PC-9 (cell line): Measurements from ENCODE around the gene ABHD5. TPM values are rescaled to one million over a fixed set of nuclear protein-coding genes. Genes with fewer than 3 reads are reported as not detected.

ENCODE experiments used
- BruUV-seq: library from RNA; stranded (reverse); fragments of 400-500 nt; replicated peaks from 2 replicates; lab custom pipeline; 2021; lab: Mats Ljungman, UMichigan
- CTCF ChIA-PET: fragments of 300-600 bp; sonication (Branson Sonifier 250); formaldehyde crosslinking; loops from one replicate; lab custom pipeline; 2022; ENCODE audit warnings: antibody characterized with exemption; lab: Charles Lee
- POLR2A ChIA-PET: fragments of 300-600 bp; sonication (Branson Sonifier 250); formaldehyde crosslinking; loops from one replicate; lab custom pipeline; 2022; ENCODE audit warnings: antibody characterized with exemption; ENCODE audit not compliant: unreplicated experiment; lab: Charles Lee
- DNase-seq, 2 experiments: peaks; one replicate each; pipeline versions ENCODE4 v3.0.0 to v3.0.0-alpha.2; 2015 to 2022; ENCODE audit warnings: mixed read lengths in 1 of 2
- H2AFZ ChIP-seq: fragments of 200-600 bp; sonication (generic); 2 replicates; pipeline ENCODE4 v1.8.1; 2017; ENCODE audit warnings: antibody characterized with exemption
- H3F3A ChIP-seq: fragments of 200-600 bp; sonication (generic); 2 replicates; pipeline ENCODE4 v1.8.1; 2017; ENCODE audit warnings: antibody characterized with exemption, mild to moderate bottlenecking, low read depth; ENCODE audit not compliant: insufficient read depth
- H3K27ac ChIP-seq: fragments of 200-600 bp; sonication (generic); 2 replicates; pipeline ENCODE4 v1.6.1; 2016; ENCODE audit warnings: mixed run types
- H3K27me3 ChIP-seq: fragments of 200-600 bp; sonication (generic); 2 replicates; pipeline ENCODE4 v1.6.1; 2016; ENCODE audit warnings: low read depth, mixed run types; ENCODE audit not compliant: insufficient read depth
- H3K36me3 ChIP-seq: fragments of 200-600 bp; sonication (generic); 2 replicates; pipeline ENCODE4 v1.6.1; 2016; ENCODE audit warnings: low read depth, mixed run types
- H3K4me1 ChIP-seq: fragments of 200-600 bp; sonication (generic); replicated peaks from 2 replicates; pipeline ENCODE4 v1.6.1; 2016; ENCODE audit warnings: mixed run types; ENCODE audit not compliant: insufficient read depth
- H3K4me2 ChIP-seq: fragments of 200-600 bp; sonication (generic); 2 replicates; pipeline ENCODE4 v1.6.1; 2017; ENCODE audit warnings: mixed run types
- H3K4me3 ChIP-seq: fragments of 200-600 bp; sonication (generic); 2 replicates; pipeline ENCODE4 v1.6.1; 2016; ENCODE audit warnings: mixed run types
- H3K79me2 ChIP-seq: fragments of 200-600 bp; sonication (generic); 2 replicates; pipeline ENCODE4 v1.6.1; 2017; ENCODE audit warnings: low read depth, mixed run types
- H3K9me2 ChIP-seq: fragments of 200-600 bp; sonication (generic); 2 replicates; pipeline ENCODE4 v1.8.1; 2017; ENCODE audit warnings: mild to moderate bottlenecking; ENCODE audit not compliant: insufficient read depth
- H3K9me3 ChIP-seq: fragments of 200-600 bp; sonication (generic); 2 replicates; pipeline ENCODE4 v1.8.1; 2016; ENCODE audit warnings: low read depth; ENCODE audit not compliant: insufficient read depth
- H4K20me1 ChIP-seq: fragments of 200-600 bp; sonication (generic); 2 replicates; pipeline ENCODE4 v1.8.1; 2017; ENCODE audit not compliant: insufficient read depth
- CTCF ChIP-seq: fragments of 200-600 bp; sonication (generic); conservative IDR thresholded peaks from 2 replicates; pipeline ENCODE4 v1.6.1; 2017; ENCODE audit warnings: mixed run types, antibody characterized with exemption, mild to moderate bottlenecking, moderate library complexity
- EZH2 ChIP-seq: fragments of 200-600 bp; sonication (generic); IDR thresholded peaks from 2 replicates; pipeline ENCODE4 v1.8.0; 2017; ENCODE audit warnings: antibody characterized with exemption, low read depth
- intact Hi-C: fragments of 100-400 bp; cut with micrococcal nuclease; formaldehyde crosslinking; loops from one replicate; pipeline ENCODE4 v1.10.0; 2022; ENCODE audit not compliant: unreplicated experiment
- total RNA-seq: library from RNA; stranded (reverse); gene quantifications from 2 replicates; pipeline ENCODE4 v1.2.3, GENCODE V29; 2021

The ABHD5 gene
- total RNA-seq, 1 experiment from 2014 or later: 19.9 TPM

- POLR2A ChIA-PET: no interaction called here
These were observed 5.8 kb upstream of the ABHD5 start for GRCh38 chr3:43684944-43685343.

GRCh38 chr3:43685921-43686320, 4.8 kb upstream of the ABHD5 start:
- Histone ChIP-seq H4K20me1 (no peaks in the 10 kb centered on the region), H2AFZ (no peak overlapping the region), H3K9me3 (no peaks in the 10 kb centered on the region), H3K4me1 (peaks cover 15% of the 10 kb centered on the region), H3K4me3 (no peak overlapping the region), H3K36me3 (no peaks in the 10 kb centered on the region), H3K9me2 (no peaks in the 10 kb centered on the region), H3K27me3 (no peaks in the 10 kb centered on the region), H3F3A (peaks cover 16% of the 10 kb centered on the region), H3K4me2 (no peak overlapping the region), H3K79me2 (no peaks in the 10 kb centered on the region), H3K27ac (no peak overlapping the region)
- ChIA-PET POLR2A (no interaction called here), CTCF (no interaction called here)
- BruUV-seq: no TSS peak
- no peak for DNase-seq
- no peak for TF ChIP-seq EZH2
- intact Hi-C loops: no loop called here

More at GRCh38 chr3:43684944-43685343, 5.8 kb upstream of the ABHD5 start:
- no peaks in the 10 kb centered on the region for H3K79me2 ChIP-seq
- CTCF ChIA-PET: no interaction called here
- no peak overlapping the region for H2AFZ ChIP-seq
- H3K9me2 ChIP-seq: no peaks in the 10 kb centered on the region
- BruUV-seq: no TSS peak
- H3F3A ChIP-seq: peaks cover 11% of the 10 kb centered on the region
- no peaks in the 10 kb centered on the region for H3K36me3 ChIP-seq
- no peaks in the 10 kb centered on the region for H3K9me3 ChIP-seq
- H3K27ac ChIP-seq: no peak overlapping the region
- no peak overlapping the region for H3K4me3 ChIP-seq
- intact Hi-C loops: no loop called here
- TF ChIP-seq CTCF: no peak
- no peak for TF ChIP-seq EZH2
- no peaks in the 10 kb centered on the region for H4K20me1 ChIP-seq
- no peak overlapping the region for H3K4me2 ChIP-seq
- H3K27me3 ChIP-seq: no peaks in the 10 kb centered on the region
- peaks cover 15% of the 10 kb centered on the region for H3K4me1 ChIP-seq
- no peak for DNase-seq

GRCh38 chr3:43686333-43686699, 4.4 kb upstream of the ABHD5 start:
- CTCF ChIA-PET: no interaction called here
- Histone ChIP-seq H3K27ac (no peak overlapping the region), H3K4me3 (no peak overlapping the region), H3K27me3 (no peaks in the 10 kb centered on the region), H3K4me1 (peaks cover 15% of the 10 kb centered on the region), H3F3A (peaks cover 16% of the 10 kb centered on the region), H3K9me2 (no peaks in the 10 kb centered on the region), H4K20me1 (no peaks in the 10 kb centered on the region), H3K79me2 (no peaks in the 10 kb centered on the region), H3K4me2 (no peak overlapping the region), H3K36me3 (no peaks in the 10 kb centered on the region), H2AFZ (no peak overlapping the region), H3K9me3 (no peaks in the 10 kb centered on the region)
- no peak for DNase-seq
- intact Hi-C loops: no loop called here
- TF ChIP-seq CTCF (no peak), EZH2 (no peak)
- no TSS peak for BruUV-seq
- POLR2A ChIA-PET: no interaction called here
